DOHH2 (cell line): ENCODE measurements around the gene SLC49A4.

Experiments used
- EZH2phosphoT487 ChIP-seq: fragments of 200-600 bp; sonication (generic); IDR thresholded peaks from 2 replicates; pipeline ENCODE4 v1.6.1; 2017; ENCODE audit warnings: borderline replicate concordance, mild to moderate bottlenecking, antibody characterized with exemption, low read length, moderate library complexity, mixed read lengths
- TF ChIP-seq, protein P1 (sequence below): fragments of 200-600 bp; sonication (generic); IDR thresholded peaks from one replicate; pipeline ENCODE4 v1.5.1; 2014; ENCODE audit warnings: antibody characterized with exemption, mild to moderate bottlenecking, low read depth, low read length; ENCODE audit not compliant: poor library complexity, severe bottlenecking

- TF ChIP-seq, protein P1, sequence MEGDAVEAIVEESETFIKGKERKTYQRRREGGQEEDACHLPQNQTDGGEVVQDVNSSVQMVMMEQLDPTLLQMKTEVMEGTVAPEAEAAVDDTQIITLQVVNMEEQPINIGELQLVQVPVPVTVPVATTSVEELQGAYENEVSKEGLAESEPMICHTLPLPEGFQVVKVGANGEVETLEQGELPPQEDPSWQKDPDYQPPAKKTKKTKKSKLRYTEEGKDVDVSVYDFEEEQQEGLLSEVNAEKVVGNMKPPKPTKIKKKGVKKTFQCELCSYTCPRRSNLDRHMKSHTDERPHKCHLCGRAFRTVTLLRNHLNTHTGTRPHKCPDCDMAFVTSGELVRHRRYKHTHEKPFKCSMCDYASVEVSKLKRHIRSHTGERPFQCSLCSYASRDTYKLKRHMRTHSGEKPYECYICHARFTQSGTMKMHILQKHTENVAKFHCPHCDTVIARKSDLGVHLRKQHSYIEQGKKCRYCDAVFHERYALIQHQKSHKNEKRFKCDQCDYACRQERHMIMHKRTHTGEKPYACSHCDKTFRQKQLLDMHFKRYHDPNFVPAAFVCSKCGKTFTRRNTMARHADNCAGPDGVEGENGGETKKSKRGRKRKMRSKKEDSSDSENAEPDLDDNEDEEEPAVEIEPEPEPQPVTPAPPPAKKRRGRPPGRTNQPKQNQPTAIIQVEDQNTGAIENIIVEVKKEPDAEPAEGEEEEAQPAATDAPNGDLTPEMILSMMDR, result no peak
- no peak for TF ChIP-seq EZH2phosphoT487
Observed at GRCh38 chr3:122824465-122825381, 29.9 kb downstream of the SLC49A4 start.
